WTC11 (cell line): ENCODE measurements around the gene EHD4. TPM values are rescaled to one million over a fixed set of nuclear protein-coding genes. Genes with fewer than 3 reads are reported as not detected.

Source experiments
- ELF4 ChIP-seq: sonication (generic); formaldehyde crosslinking; IDR thresholded peaks from 2 replicates; pipeline ENCODE4 v1.8.1; 2022; ENCODE audit warnings: low read depth, mild to moderate bottlenecking, moderate library complexity, missing genetic modification reagents
- ETV6 ChIP-seq: sonication (generic); formaldehyde crosslinking; IDR thresholded peaks from 2 replicates; pipeline ENCODE4 v1.8.1; 2022; ENCODE audit warnings: mild to moderate bottlenecking, missing genetic modification reagents
- GABPB1 ChIP-seq: sonication (generic); formaldehyde crosslinking; IDR thresholded peaks from 2 replicates; pipeline ENCODE4 v1.8.1; 2023; ENCODE audit warnings: mild to moderate bottlenecking, missing genetic modification reagents
- JUN ChIP-seq: sonication (generic); formaldehyde crosslinking; IDR thresholded peaks from 2 replicates; pipeline ENCODE4 v1.8.0; 2023; ENCODE audit warnings: mild to moderate bottlenecking, missing genetic modification reagents
- KAT7 ChIP-seq: sonication (generic); formaldehyde crosslinking; IDR thresholded peaks from 2 replicates; pipeline ENCODE4 v1.8.1; 2023; ENCODE audit warnings: missing genetic modification reagents, mild to moderate bottlenecking, borderline replicate concordance
- MXD4 ChIP-seq: fragments of 250-450 bp; sonication (Bioruptor Pico); IDR thresholded peaks from 2 replicates; pipeline ENCODE4 v1.8.0; 2021; ENCODE audit warnings: mild to moderate bottlenecking, moderate library complexity, borderline replicate concordance
- NFE2L1 ChIP-seq: sonication (generic); formaldehyde crosslinking; IDR thresholded peaks from 2 replicates; pipeline ENCODE4 v1.8.1; 2023; ENCODE audit warnings: missing genetic modification reagents
- PRDM15 ChIP-seq: sonication (generic); formaldehyde crosslinking; IDR thresholded peaks from 2 replicates; pipeline ENCODE4 v1.8.0; 2022; ENCODE audit warnings: missing genetic modification reagents
- PRRX2 ChIP-seq: fragments of 250-450 bp; sonication (Bioruptor Pico); IDR thresholded peaks from 2 replicates; pipeline ENCODE4 v1.8.0; 2021; ENCODE audit warnings: mild to moderate bottlenecking
- RELA ChIP-seq: sonication (generic); formaldehyde crosslinking; IDR thresholded peaks from 2 replicates; pipeline ENCODE4 v1.8.1; 2022; ENCODE audit warnings: missing genetic modification reagents, mild to moderate bottlenecking, borderline replicate concordance
- SP1 ChIP-seq: sonication (generic); formaldehyde crosslinking; conservative IDR thresholded peaks from 2 replicates; pipeline ENCODE4 v1.8.1; 2022; ENCODE audit warnings: missing genetic modification reagents
- ZNF138 ChIP-seq: sonication (generic); formaldehyde crosslinking; conservative IDR thresholded peaks from 2 replicates; pipeline ENCODE4 v1.8.1; 2022; ENCODE audit warnings: mild to moderate bottlenecking, moderate library complexity, missing genetic modification reagents
- ZNF219 ChIP-seq: sonication (generic); formaldehyde crosslinking; IDR thresholded peaks from 2 replicates; pipeline ENCODE4 v1.8.0; 2023; ENCODE audit warnings: missing genetic modification reagents, mild to moderate bottlenecking, borderline replicate concordance
- ZNF396 ChIP-seq: fragments of 250-450 bp; sonication (Bioruptor Pico); IDR thresholded peaks from 2 replicates; pipeline ENCODE4 v1.8.0; 2021; ENCODE audit warnings: mild to moderate bottlenecking, moderate library complexity, borderline replicate concordance
- ZNF671 ChIP-seq: fragments of 250-450 bp; sonication (Bioruptor Pico); IDR thresholded peaks from 2 replicates; pipeline ENCODE4 v1.8.0; 2021; ENCODE audit warnings: mild to moderate bottlenecking
- total RNA-seq: library from RNA; stranded (reverse); gene quantifications from 3 replicates; pipeline ENCODE4 v1.2.3, GENCODE V29; 2021
- TF ChIP-seq, protein P1 (sequence below): sonication (generic); formaldehyde crosslinking; IDR thresholded peaks from 2 replicates; pipeline ENCODE4 v1.8.0; 2022; ENCODE audit warnings: mild to moderate bottlenecking, missing genetic modification reagents
- TF ChIP-seq, protein P2 (sequence below): sonication (generic); formaldehyde crosslinking; IDR thresholded peaks from 2 replicates; pipeline ENCODE4 v1.8.1; 2023; ENCODE audit warnings: mild to moderate bottlenecking, missing genetic modification reagents
- TF ChIP-seq, protein P3 (sequence below): sonication (generic); formaldehyde crosslinking; conservative IDR thresholded peaks from 2 replicates; pipeline ENCODE4 v1.8.1; 2023; ENCODE audit warnings: mild to moderate bottlenecking, low read depth, missing genetic modification reagents, moderate library complexity
- TF ChIP-seq, protein P4 (sequence below): sonication (generic); formaldehyde crosslinking; IDR thresholded peaks from 2 replicates; pipeline ENCODE4 v1.8.1; 2022; ENCODE audit warnings: low read depth, mild to moderate bottlenecking, moderate library complexity, missing genetic modification reagents, borderline replicate concordance
- TF ChIP-seq, protein P5 (sequence below): fragments of 250-450 bp; sonication (Bioruptor Pico); IDR thresholded peaks from 2 replicates; pipeline ENCODE4 v1.9.0; 2021; ENCODE audit warnings: mild to moderate bottlenecking

Gene EHD4
- total RNA-seq, 1 experiment from 2014 or later = 23.9 TPM

DNA sequence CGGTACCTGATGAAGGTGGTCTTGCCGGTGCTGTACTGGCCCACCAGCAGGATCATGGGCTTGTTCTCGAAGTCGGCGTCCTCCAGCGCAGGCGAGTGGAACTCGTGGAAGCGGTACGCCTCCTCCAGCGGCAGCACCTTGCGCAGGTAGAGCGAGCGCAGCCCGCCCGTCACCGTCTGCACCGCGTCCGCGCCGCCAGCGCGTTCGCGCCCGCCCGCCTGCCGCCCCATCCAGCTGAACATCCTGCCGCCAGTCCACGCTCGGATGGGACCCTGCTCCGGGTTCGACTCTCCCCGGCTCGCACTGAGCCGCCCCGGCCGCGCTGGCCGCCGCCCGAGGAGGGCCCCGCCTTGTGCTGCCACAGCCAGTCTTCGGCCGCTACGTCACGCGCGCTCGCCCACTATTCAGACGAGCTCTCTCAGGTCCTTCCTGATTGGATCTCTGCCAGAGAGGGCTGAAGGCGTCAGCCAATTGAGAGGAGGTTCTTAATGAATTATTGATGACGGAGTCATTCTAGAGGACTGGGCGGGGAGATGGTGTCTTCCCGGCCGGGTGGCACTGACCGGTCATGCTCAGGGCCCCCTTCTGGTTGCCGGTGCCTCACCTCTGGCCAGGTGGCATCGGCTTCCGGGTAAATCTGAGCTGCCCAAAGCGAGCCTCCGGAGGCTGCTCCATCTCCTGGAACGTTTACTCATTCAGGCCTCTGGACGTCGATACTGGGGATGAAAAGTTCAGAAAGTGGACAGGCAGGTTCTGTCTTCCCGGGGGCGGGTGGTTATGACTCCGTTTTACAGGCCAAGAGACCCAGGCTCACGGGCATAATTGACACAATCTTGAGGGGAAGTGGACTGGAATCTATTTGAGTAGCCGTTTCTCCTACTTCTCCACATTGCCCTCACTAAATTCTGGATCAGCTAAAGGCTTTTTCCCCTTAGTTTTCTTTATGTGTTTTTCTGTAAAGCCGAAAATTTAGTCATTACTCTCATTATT is at the start of gene EHD4 (continued):
- peak; percentile 75 for TF ChIP-seq PRDM15 (CRISPR knock-in tag)
- TF ChIP-seq RELA (CRISPR knock-in tag) = 0 out of 2 replicates have a peak, but pooled peaks have one; percentile 18
- TF ChIP-seq, protein P1, sequence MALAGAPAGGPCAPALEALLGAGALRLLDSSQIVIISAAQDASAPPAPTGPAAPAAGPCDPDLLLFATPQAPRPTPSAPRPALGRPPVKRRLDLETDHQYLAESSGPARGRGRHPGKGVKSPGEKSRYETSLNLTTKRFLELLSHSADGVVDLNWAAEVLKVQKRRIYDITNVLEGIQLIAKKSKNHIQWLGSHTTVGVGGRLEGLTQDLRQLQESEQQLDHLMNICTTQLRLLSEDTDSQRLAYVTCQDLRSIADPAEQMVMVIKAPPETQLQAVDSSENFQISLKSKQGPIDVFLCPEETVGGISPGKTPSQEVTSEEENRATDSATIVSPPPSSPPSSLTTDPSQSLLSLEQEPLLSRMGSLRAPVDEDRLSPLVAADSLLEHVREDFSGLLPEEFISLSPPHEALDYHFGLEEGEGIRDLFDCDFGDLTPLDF = no peak
- TF ChIP-seq, protein P2, sequence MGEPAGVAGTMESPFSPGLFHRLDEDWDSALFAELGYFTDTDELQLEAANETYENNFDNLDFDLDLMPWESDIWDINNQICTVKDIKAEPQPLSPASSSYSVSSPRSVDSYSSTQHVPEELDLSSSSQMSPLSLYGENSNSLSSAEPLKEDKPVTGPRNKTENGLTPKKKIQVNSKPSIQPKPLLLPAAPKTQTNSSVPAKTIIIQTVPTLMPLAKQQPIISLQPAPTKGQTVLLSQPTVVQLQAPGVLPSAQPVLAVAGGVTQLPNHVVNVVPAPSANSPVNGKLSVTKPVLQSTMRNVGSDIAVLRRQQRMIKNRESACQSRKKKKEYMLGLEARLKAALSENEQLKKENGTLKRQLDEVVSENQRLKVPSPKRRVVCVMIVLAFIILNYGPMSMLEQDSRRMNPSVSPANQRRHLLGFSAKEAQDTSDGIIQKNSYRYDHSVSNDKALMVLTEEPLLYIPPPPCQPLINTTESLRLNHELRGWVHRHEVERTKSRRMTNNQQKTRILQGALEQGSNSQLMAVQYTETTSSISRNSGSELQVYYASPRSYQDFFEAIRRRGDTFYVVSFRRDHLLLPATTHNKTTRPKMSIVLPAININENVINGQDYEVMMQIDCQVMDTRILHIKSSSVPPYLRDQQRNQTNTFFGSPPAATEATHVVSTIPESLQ (CRISPR knock-in tag) = no peak
- no peak for TF ChIP-seq ELF4 (CRISPR knock-in tag)
- TF ChIP-seq ZNF671 (CRISPR knock-in tag) = no peak
- TF ChIP-seq, protein P3, sequence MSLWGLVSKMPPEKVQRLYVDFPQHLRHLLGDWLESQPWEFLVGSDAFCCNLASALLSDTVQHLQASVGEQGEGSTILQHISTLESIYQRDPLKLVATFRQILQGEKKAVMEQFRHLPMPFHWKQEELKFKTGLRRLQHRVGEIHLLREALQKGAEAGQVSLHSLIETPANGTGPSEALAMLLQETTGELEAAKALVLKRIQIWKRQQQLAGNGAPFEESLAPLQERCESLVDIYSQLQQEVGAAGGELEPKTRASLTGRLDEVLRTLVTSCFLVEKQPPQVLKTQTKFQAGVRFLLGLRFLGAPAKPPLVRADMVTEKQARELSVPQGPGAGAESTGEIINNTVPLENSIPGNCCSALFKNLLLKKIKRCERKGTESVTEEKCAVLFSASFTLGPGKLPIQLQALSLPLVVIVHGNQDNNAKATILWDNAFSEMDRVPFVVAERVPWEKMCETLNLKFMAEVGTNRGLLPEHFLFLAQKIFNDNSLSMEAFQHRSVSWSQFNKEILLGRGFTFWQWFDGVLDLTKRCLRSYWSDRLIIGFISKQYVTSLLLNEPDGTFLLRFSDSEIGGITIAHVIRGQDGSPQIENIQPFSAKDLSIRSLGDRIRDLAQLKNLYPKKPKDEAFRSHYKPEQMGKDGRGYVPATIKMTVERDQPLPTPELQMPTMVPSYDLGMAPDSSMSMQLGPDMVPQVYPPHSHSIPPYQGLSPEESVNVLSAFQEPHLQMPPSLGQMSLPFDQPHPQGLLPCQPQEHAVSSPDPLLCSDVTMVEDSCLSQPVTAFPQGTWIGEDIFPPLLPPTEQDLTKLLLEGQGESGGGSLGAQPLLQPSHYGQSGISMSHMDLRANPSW (CRISPR knock-in tag) = no peak
- no peak for TF ChIP-seq ZNF396 (CRISPR knock-in tag)
- TF ChIP-seq PRRX2 (CRISPR knock-in tag) = no peak
- peak; percentile 64; the same call in 1 of the 2 replicates for TF ChIP-seq ETV6 (CRISPR knock-in tag)
- TF ChIP-seq GABPB1 (CRISPR knock-in tag) = no peak
- TF ChIP-seq, protein P4, sequence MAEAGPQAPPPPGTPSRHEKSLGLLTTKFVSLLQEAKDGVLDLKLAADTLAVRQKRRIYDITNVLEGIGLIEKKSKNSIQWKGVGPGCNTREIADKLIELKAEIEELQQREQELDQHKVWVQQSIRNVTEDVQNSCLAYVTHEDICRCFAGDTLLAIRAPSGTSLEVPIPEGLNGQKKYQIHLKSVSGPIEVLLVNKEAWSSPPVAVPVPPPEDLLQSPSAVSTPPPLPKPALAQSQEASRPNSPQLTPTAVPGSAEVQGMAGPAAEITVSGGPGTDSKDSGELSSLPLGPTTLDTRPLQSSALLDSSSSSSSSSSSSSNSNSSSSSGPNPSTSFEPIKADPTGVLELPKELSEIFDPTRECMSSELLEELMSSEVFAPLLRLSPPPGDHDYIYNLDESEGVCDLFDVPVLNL (CRISPR knock-in tag) = no peak; the same call in 1 of the 2 replicates
- TF ChIP-seq NFE2L1 = 0 out of 2 replicates have a peak, but pooled peaks have one; percentile 38
- TF ChIP-seq MXD4 (CRISPR knock-in tag) = no peak
- peak; percentile 82 for TF ChIP-seq SP1 (CRISPR knock-in tag)
- TF ChIP-seq, protein P5, sequence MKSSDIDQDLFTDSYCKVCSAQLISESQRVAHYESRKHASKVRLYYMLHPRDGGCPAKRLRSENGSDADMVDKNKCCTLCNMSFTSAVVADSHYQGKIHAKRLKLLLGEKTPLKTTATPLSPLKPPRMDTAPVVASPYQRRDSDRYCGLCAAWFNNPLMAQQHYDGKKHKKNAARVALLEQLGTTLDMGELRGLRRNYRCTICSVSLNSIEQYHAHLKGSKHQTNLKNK (CRISPR knock-in tag) = no peak
- TF ChIP-seq KAT7 (CRISPR knock-in tag) = peak; percentile 46; the same call in 1 of the 2 replicates
- TF ChIP-seq JUN (CRISPR knock-in tag) = 0 out of 2 replicates have a peak, but pooled peaks have one; percentile 80
- no peak for TF ChIP-seq ZNF219 (CRISPR knock-in tag)
- no peak for TF ChIP-seq ZNF138
